Measurements from ENCODE around the gene DHX58. TPM values are rescaled to one million over a fixed set of nuclear protein-coding genes. Genes with fewer than 3 reads are reported as not detected.

The DHX58 gene
- total RNA-seq, 1 donor from 2014 or later = 1.7 TPM

- no peaks in the 10 kb centered on the region for H3K9me3 ChIP-seq
- no peak for TF ChIP-seq CTCF (IDR thresholded peaks at IDR 0.05)
- H3K27ac ChIP-seq = no peak overlapping the region
- no peaks in the 10 kb centered on the region for H3K4me1 ChIP-seq
- H3K27me3 ChIP-seq = no peaks in the 10 kb centered on the region
- intact Hi-C loops (cut with DNase I) = no loop called here
- peaks cover 9 to 25% of the 10 kb centered on the region in 2 donors for H3K36me3 ChIP-seq
- H3K4me3 ChIP-seq = no peak overlapping the region
- DNase-seq (ENCODE audit: low spot score in 2 of 2) = no peak
These were observed 6.5 kb downstream of the DHX58 start for GRCh38 chr17:42106009-42106408.

DNA sequence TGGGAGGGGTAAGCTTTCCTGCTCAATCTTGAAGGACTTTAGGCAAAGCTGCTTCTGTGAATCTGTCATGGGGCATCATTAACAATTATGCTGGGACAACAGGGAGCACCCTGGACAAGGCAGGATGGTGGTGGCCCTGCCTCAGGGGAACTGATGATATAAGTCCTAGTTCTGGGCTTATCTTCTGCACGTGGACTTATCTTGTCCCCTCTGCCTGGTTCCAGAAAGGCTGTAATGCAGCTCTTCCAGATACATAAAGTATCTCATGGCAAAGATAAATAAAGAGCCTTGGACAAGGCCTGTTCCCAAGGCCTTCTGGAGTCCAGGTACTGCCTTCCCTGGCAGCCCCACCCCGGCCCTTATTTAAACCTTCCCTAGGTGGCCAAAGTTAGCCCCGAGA, 8.2 kb downstream of the DHX58 start:
- Histone ChIP-seq H3K27ac (no peak overlapping the region), H3K27me3 (no peaks in the 10 kb centered on the region), H3K9me3 (no peaks in the 10 kb centered on the region), H3K36me3 (peaks cover 9 to 25% of the 10 kb centered on the region in 2 donors), H3K4me1 (no peaks in the 10 kb centered on the region), H3K4me3 (no peak overlapping the region)
- intact Hi-C loops (cut with DNase I) = no loop called here
- DNase-seq (ENCODE audit: low spot score in 2 of 2) = no peak
- no peak for TF ChIP-seq CTCF (IDR thresholded peaks at IDR 0.05)

GRCh38 chr17:42103221-42103954, 9.1 kb downstream of the DHX58 start:
- Histone ChIP-seq H3K9me3 (no peaks in the 10 kb centered on the region), H3K27ac (no peak overlapping the region), H3K4me1 (peaks cover 0 to under 1% of the 10 kb centered on the region in 2 donors), H3K27me3 (peaks cover under 1% of the 10 kb centered on the region), H3K36me3 (peaks cover 9 to 20% of the 10 kb centered on the region in 2 donors), H3K4me3 (no peak overlapping the region)
- DNase-seq (ENCODE audit: low spot score in 2 of 2) = no peak
- no peak for TF ChIP-seq CTCF (IDR thresholded peaks at IDR 0.05)
- intact Hi-C loops (cut with DNase I) = no loop called here

GRCh38 chr17:42101513-42102292, 10.8 kb downstream of the DHX58 start:
- Histone ChIP-seq H3K4me1 (peaks cover 3 to 4% of the 10 kb centered on the region in 2 donors), H3K36me3 (peaks cover 9 to 14% of the 10 kb centered on the region in 2 donors), H3K27me3 (peaks cover 11% of the 10 kb centered on the region), H3K27ac (no peak overlapping the region), H3K9me3 (no peaks in the 10 kb centered on the region), H3K4me3 (no peak overlapping the region)
- peak; percentile 70 to 82 (median 75) for TF ChIP-seq CTCF (IDR thresholded peaks at IDR 0.05)
- DNase-seq (ENCODE audit: low spot score in 2 of 2) = peak in 1 of 2 donors; percentile 87
- intact Hi-C loops (cut with DNase I) = loop anchor here (1.0 kb wide), 1 partner anchor 34 kb away; no protein-coding TSS in a partner anchor

GRCh38 chr17:42098730-42099399, 13.6 kb downstream of the DHX58 start:
- peaks cover 3 to 4% of the 10 kb centered on the region in 2 donors for H3K4me1 ChIP-seq
- no peak for DNase-seq (ENCODE audit: low spot score in 2 of 2)
- TF ChIP-seq CTCF (IDR thresholded peaks at IDR 0.05) = no peak
- H3K27me3 ChIP-seq = peaks cover 11% of the 10 kb centered on the region
- H3K9me3 ChIP-seq = no peaks in the 10 kb centered on the region
- no peak overlapping the region for H3K27ac ChIP-seq
- H3K4me3 ChIP-seq = no peak overlapping the region
- H3K36me3 ChIP-seq = peaks cover 0 to 3% of the 10 kb centered on the region in 2 donors
- intact Hi-C loops (cut with DNase I) = no loop called here

All from ascending aorta (tissue), 2 donors.